ENCODE measurements around the gene ZSWIM7. TPM values are rescaled to one million over a fixed set of nuclear protein-coding genes. Genes with fewer than 3 reads are reported as not detected.

ZSWIM7 gene
- total RNA-seq, 2 experiments from 2014 or later = 27.2 to 33.2 TPM

- Histone ChIP-seq H3K9me3 (ENCODE audit: low read length) (no peaks in the 10 kb centered on the region), H3K9me2 (ENCODE audit: insufficient read depth, low read length) (no peaks in the 10 kb centered on the region), H2AFZ (ENCODE audit: low read length) (no peak overlapping the region), H3K4me2 (ENCODE audit: low read length) (no peak overlapping the region), H4K20me1 (ENCODE audit: insufficient read depth, low read length) (no peaks in the 10 kb centered on the region), H3K4me1 (ENCODE audit: insufficient read depth, low read length, poor library complexity, severe bottlenecking) (no peaks in the 10 kb centered on the region), H3K79me2 (ENCODE audit: insufficient read depth, low read depth, low read length) (no peaks in the 10 kb centered on the region), H3K27ac (ENCODE audit: low read depth, low read length, poor library complexity, severe bottlenecking) (no peak overlapping the region), H3K36me3 (ENCODE audit: insufficient read depth, low read length) (no peaks in the 10 kb centered on the region), H3K4me3 (ENCODE audit: low read depth, low read length, poor library complexity, severe bottlenecking) (no peak overlapping the region)
- intact Hi-C loops (cut with micrococcal nuclease; ENCODE audit: unreplicated experiment) = no loop called here
- POLR2A ChIA-PET = interaction anchor here (0.7 kb wide), 1 partner anchor 752 kb away, joined by 8 read pairs; no protein-coding TSS in a partner anchor
- TF ChIP-seq EZH2phosphoT487 (IDR thresholded peaks at IDR 0.05; ENCODE audit: borderline replicate concordance, low read depth, low read length) = no peak
- no peak for TF ChIP-seq CTCF (conservative IDR thresholded peaks at IDR 0.05; ENCODE audit: low read length)
- DNase-seq (ENCODE audit: low spot score) = no peak
- CTCF ChIA-PET (ENCODE audit: unreplicated experiment) = no interaction called here
- BruUV-seq (replicated peaks) = no TSS peak
These were observed 69.1 kb downstream of the ZSWIM7 start for GRCh38 chr17:15930426-15930825.

- TF ChIP-seq EZH2phosphoT487 (IDR thresholded peaks at IDR 0.05; ENCODE audit: borderline replicate concordance, low read depth, low read length) (no peak), CTCF (conservative IDR thresholded peaks at IDR 0.05; ENCODE audit: low read length) (no peak)
- intact Hi-C loops (cut with micrococcal nuclease; ENCODE audit: unreplicated experiment) = no loop called here
- no peaks in the 10 kb centered on the region for H3K9me2 ChIP-seq (ENCODE audit: insufficient read depth, low read length)
- no peaks in the 10 kb centered on the region for H3K79me2 ChIP-seq (ENCODE audit: insufficient read depth, low read depth, low read length)
- no peaks in the 10 kb centered on the region for H3K36me3 ChIP-seq (ENCODE audit: insufficient read depth, low read length)
- no peak overlapping the region for H3K27ac ChIP-seq (ENCODE audit: low read depth, low read length, poor library complexity, severe bottlenecking)
- DNase-seq (ENCODE audit: low spot score) = no peak
- no peak overlapping the region for H3K4me3 ChIP-seq (ENCODE audit: low read depth, low read length, poor library complexity, severe bottlenecking)
- no TSS peak for BruUV-seq (replicated peaks)
- H3K4me2 ChIP-seq (ENCODE audit: low read length) = no peak overlapping the region
- no peaks in the 10 kb centered on the region for H3K9me3 ChIP-seq (ENCODE audit: low read length)
- ChIA-PET POLR2A (interaction anchor here (0.7 kb wide), 1 partner anchor 752 kb away, joined by 8 read pairs; no protein-coding TSS in a partner anchor), CTCF (ENCODE audit: unreplicated experiment) (no interaction called here)
- no peak overlapping the region for H2AFZ ChIP-seq (ENCODE audit: low read length)
- no peaks in the 10 kb centered on the region for H4K20me1 ChIP-seq (ENCODE audit: insufficient read depth, low read length)
- H3K4me1 ChIP-seq (ENCODE audit: insufficient read depth, low read length, poor library complexity, severe bottlenecking) = no peaks in the 10 kb centered on the region
These were observed 69.6 kb downstream of the ZSWIM7 start for GRCh38 chr17:15929941-15930340.

GRCh38 chr17:15928286-15928785, 71.2 kb downstream of the ZSWIM7 start:
- intact Hi-C loops (cut with micrococcal nuclease; ENCODE audit: unreplicated experiment) = no loop called here
- Histone ChIP-seq H3K36me3 (ENCODE audit: insufficient read depth, low read length) (no peaks in the 10 kb centered on the region), H3K4me3 (ENCODE audit: low read depth, low read length, poor library complexity, severe bottlenecking) (no peak overlapping the region), H3K27ac (ENCODE audit: low read depth, low read length, poor library complexity, severe bottlenecking) (no peak overlapping the region), H3K79me2 (ENCODE audit: insufficient read depth, low read depth, low read length) (no peaks in the 10 kb centered on the region), H3K9me3 (ENCODE audit: low read length) (no peaks in the 10 kb centered on the region), H3K4me2 (ENCODE audit: low read length) (no peak overlapping the region), H3K9me2 (ENCODE audit: insufficient read depth, low read length) (no peaks in the 10 kb centered on the region), H2AFZ (ENCODE audit: low read length) (no peak overlapping the region), H3K4me1 (ENCODE audit: insufficient read depth, low read length, poor library complexity, severe bottlenecking) (no peaks in the 10 kb centered on the region), H4K20me1 (ENCODE audit: insufficient read depth, low read length) (no peaks in the 10 kb centered on the region)
- CTCF ChIA-PET (ENCODE audit: unreplicated experiment) = no interaction called here
- POLR2A ChIA-PET = no interaction called here
- TF ChIP-seq CTCF (conservative IDR thresholded peaks at IDR 0.05; ENCODE audit: low read length) (no peak), EZH2phosphoT487 (IDR thresholded peaks at IDR 0.05; ENCODE audit: borderline replicate concordance, low read depth, low read length) (no peak)
- no TSS peak for BruUV-seq (replicated peaks)
- DNase-seq (ENCODE audit: low spot score) = no peak

Other genes with a start within 250 kb of the ZSWIM7 start
- not detected in 2 replicates for gene ADORA2B, start 54.6 kb downstream of the ZSWIM7 start, total RNA-seq (2014; rRNA removed; shearing (Covaris generic))
- not detected in 2 replicates for gene ADORA2B, start 54.6 kb downstream of the ZSWIM7 start, total RNA-seq (2022)
- 42.0 and 57.3 TPM in 2 replicates for gene TTC19, start 120 bp upstream of the ZSWIM7 start, total RNA-seq (2014; rRNA removed; shearing (Covaris generic))
- gene TTC19, start 120 bp upstream of the ZSWIM7 start, total RNA-seq (2022) = 43.2 and 43.7 TPM in 2 replicates
- 68.0 and 80.6 TPM in 2 replicates for gene NCOR1, start 215.8 kb upstream of the ZSWIM7 start, total RNA-seq (2014; rRNA removed; shearing (Covaris generic))
- gene NCOR1, start 215.8 kb upstream of the ZSWIM7 start, total RNA-seq (2022) = 134 and 157 TPM in 2 replicates
- gene PIGL, start 217.5 kb upstream of the ZSWIM7 start, total RNA-seq (2014; rRNA removed; shearing (Covaris generic)) = 38.1 and 39.4 TPM in 2 replicates
- 43.6 and 50.0 TPM in 2 replicates for gene PIGL, start 217.5 kb upstream of the ZSWIM7 start, total RNA-seq (2022)